SIG-M5 (cell line): ENCODE data around the gene NFKBIE.
"Not testable (repeated sequence)": the region's sequence is repeated elsewhere in the genome, so short reads cannot be mapped to it uniquely, and the experiment has no call there.

Experiments
- DNase-seq: peaks from one replicate; lab custom pipeline; 2025; lab: John Stamatoyannopoulos, UW

Gene NFKBIE

DNA sequence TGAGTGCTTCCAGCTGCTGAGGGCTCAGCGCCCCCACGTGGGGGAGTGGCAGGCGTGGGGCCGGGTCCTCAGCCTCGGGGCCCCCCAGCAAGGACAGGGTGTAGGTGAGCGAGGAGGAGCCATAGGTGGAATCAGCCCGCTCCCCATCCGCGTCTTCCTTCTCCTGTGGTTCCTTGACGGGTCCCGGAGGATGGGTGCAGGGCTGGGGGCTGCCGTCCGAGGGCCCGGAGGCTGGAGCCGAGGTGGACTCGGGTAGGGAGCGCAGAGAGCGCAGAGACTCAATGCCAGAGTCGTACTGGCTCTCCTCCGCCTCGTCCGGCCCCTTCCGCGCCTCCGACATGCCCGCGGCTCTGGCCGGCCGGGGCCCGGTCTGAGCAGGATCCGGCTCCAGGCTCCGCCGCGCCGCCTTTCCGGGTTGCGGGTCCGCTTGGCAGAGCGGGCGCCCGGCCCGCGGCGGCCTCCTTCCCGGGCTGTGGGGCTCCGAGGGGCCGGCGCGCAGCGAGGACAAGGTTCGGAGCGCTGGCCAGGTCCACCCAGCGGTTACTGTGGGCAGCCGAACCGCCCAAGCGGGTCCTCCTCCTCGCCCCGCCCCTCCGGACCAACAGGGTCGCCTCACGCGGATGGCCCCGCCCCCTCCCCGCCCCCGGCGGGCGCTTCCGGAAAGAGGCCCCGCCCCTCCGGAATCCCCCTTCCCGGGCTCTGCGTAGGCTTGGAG, at the start of gene NFKBIE:
Gene NFKBIE (minus strand): TSS at position 545 of the 715 bp plus-strand sequence. CDS start 205 bp downstream, at position 340.
- no peak for DNase-seq

GRCh38 chr6:44314657-44315056, 49.3 kb upstream of the NFKBIE start:
- DNase-seq: not testable (repeated sequence)

- DNase-seq: no peak
Observed at GRCh38 chr6:44312901-44313788, 47.8 kb upstream of the NFKBIE start, which contains the start of gene AARS2. Gene AARS2, minus strand, starts transcription at chr6:44313347. Its CDS starts 24 bp downstream, at chr6:44313323.

DNA sequence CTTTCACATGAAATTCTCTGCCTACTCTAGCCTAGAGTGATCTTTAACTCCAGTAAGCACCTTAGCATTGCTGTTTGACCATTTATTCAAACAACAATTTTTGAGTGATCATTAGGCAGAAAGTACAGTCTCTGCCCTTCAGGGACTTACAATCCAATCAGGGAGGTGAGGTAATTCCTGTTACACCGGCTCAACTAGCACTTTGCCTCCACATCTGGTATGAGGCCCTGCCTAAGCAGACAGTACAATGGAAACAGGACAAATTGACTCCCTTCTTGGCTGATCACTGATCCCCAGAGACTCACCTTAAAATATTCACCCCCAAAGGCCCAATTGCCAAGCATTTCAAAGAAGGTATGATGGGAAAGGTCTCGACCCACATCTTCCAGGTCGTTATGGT, 46.4 kb upstream of the NFKBIE start:
- DNase-seq: no peak

DNA sequence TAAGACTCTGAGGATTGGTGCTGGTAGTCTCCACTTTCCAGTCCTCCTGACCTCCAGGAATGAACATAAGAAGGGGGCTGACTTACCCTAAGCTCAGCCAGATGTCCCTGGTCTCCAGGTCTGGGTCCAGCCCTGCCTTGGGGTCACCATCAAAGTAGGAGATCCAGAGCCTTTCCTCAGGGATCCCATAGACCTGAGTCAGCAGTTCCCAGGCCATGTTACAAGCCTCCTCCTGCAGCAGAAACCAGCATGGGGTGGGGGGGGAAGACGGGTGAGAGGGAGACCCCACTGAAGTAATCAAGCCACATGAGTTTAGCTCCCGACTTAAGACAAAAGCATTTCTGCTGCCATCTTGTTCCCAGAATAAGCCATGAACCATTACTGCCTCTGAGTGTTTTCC, 46.0 kb upstream of the NFKBIE start:
- DNase-seq: no peak

GRCh38 chr6:44310241-44310640, 44.9 kb upstream of the NFKBIE start:
- DNase-seq: no peak

DNA sequence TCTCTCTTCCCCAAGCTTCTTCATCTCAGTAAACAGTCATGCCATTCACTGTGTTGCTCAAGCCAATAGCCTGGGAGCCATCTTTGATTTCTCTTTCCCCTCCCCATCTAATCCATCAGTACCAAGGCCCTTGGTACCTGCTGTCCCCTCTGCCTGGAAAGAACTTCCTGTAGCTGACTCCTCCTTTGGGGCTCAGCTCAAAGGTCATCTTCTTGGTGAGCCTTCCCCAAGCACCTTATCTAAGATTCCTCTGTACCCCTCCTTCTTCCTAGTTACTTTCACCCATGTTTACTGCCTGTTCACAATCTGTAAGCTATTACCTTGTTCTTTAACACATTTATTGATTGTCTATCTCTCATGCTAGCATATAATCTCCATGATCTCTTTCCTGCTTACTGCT, 44.3 kb upstream of the NFKBIE start:
- no peak for DNase-seq

- DNase-seq: no peak
Observed at GRCh38 chr6:44309092-44309491, 43.7 kb upstream of the NFKBIE start.

GRCh38 chr6:44307217-44307616, 41.9 kb upstream of the NFKBIE start:
- DNase-seq: no peak

DNA sequence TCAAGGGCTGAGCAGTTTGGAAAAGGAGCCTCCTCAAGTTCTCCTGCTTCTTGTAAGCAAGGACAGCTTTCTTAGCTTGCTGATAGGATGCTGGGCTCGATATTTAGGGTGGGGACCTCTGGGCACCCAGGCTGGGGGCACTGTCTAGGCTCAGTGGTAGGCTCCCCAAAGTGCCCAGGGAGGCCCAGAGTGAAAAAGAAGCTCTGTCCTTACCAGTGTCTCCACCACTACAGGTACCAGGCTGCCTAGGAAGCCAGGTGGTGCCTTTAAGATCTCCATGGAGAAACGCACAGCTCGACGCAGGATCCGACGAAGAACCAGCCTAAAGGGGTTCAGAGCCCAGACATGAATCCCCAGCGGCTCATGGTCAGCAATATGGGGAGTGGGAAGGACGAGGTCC, 41.4 kb upstream of the NFKBIE start:
- no peak for DNase-seq

DNA sequence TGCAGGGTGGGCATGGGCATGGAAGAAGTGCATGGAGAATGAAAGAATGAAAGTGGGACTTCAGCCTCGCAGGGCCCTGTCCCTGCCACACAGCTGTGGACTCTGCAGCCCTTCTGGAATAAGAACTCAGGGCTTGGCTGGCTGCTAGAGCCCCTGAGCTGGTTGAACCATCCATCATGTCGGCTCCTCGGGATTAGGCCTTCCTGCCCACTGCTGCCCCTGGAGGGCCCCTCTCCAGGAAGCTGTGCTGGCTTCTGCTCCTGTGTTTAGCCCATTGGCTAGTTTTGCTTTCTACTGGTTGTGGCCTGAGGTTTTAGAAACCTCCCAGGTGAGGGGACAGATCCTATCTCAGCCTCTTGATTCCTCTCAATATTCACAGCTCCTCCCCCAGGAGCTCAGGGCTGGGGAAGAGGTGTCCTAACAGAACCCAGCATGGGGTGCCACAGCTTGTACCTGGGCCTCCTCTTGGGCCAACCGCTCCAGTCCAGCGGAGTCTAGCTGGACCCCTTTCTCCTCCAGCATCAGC, 39.9 kb upstream of the NFKBIE start:
- DNase-seq: no peak

- DNase-seq: no peak
Observed at GRCh38 chr6:44304282-44305199, 39.2 kb upstream of the NFKBIE start.

- DNase-seq: no peak
Observed at GRCh38 chr6:44303842-44304241, 38.5 kb upstream of the NFKBIE start.

DNA sequence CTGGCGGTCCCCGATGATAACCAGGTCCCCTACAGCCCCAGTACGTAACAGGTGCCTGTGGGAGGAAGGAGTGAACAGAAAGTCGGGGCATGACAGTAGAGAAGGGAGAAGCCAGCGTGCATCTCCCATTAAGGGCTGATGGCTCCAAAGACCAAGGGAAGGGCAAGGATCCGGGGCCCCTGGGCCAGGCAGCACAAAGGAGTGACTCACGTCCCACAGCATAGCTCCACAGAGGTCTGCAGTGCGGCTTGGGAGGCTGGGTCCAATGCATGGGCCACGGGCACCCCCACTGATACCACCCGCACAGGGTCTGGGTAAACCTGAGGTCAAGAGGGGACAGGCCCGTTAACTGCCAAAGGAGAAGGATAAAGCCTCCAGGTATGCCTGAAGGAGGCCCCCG, 37.5 kb upstream of the NFKBIE start:
- DNase-seq: no peak

DNA sequence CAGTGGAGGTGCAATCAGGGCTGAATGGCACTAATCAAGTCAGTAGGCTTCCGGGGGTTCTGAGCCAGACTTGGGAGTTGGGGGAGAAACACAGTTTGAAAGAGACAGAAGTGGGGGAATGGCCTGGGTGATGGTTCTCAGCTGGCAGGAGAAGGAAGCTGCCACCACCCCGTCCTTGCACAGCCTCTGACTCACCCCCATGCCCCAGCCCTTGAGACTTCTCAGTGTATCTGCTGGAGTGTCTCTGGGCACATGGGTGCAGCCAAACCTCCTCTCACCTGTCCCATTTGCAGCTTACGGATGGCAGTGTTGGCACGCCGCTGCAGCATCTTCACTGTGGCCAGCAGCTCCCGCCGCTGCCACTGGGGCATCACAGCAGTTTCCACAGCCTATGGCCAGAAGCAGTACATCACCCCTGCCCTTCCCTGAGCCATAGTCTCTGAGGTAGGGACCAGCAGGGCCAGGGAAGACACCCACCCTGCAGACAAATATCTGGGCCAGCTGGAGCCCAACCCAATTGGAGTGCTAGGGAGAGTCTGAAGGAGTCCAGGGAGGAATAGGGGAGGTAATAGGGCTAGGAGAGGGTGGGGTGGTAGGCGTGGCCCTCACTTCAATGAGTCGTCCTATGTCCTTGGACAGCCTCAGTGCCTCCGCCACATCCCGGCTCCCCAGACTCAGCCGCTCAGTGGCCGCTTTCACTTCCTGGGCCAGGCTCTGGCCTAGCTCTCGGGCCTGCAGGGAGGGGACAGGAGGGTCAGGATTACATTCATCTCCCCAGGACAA, 36.6 kb upstream of the NFKBIE start:
- DNase-seq: no peak

GRCh38 chr6:44301106-44301505, 35.8 kb upstream of the NFKBIE start:
- no peak for DNase-seq

DNA sequence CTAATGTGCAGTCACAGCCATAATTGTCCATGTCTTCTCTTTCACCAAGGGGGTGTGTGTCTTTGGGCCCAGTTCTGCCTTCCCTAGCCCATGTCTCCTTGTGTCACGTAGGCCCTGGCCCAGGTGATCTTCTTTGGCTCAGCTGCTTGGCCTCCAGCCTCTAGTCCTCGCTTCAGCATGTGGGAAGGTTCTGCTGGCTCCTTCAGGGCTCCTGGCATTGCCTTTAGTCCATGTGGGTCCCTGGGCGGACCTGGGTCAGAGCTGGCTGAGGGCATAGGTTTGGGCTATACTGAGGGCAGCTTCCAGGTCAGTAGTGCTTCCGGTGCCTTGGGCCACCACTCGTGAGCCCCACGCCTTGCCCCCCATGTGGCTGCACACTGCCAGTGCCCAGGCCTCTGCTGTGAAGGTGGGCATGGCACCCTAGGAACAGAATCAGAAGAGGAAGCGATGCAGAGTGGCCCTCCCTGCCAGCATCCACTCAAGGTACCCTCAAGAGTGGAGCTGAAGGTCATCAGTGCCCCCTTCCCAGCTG, 35.0 kb upstream of the NFKBIE start:
- no peak for DNase-seq

- DNase-seq: no peak
Observed at GRCh38 chr6:44298864-44299263, 33.5 kb upstream of the NFKBIE start.

GRCh38 chr6:44298055-44298803, 32.9 kb upstream of the NFKBIE start:
- no peak for DNase-seq
